ENCODE results near the gene RNF111. TPM values are rescaled to one million over a fixed set of nuclear protein-coding genes. Genes with fewer than 3 reads are reported as not detected.

RNF111 gene
- total RNA-seq, 1 donor from 2014 or later, result 33.8 TPM

GRCh38 chr15:58958811-58959210, 28.7 kb upstream of the RNF111 start:
- TF ChIP-seq CTCF (IDR thresholded peaks at IDR 0.05), result no peak
- Mint-ChIP-seq H3K9me3 (ENCODE audit: unreplicated experiment) (no peaks in the 10 kb centered on the region), H3K36me3 (ENCODE audit: unreplicated experiment) (no peaks in the 10 kb centered on the region), H3K4me1 (ENCODE audit: unreplicated experiment) (peaks cover 5% of the 10 kb centered on the region), H3K27me3 (ENCODE audit: unreplicated experiment) (no peaks in the 10 kb centered on the region), H3K4me3 (ENCODE audit: unreplicated experiment) (no peak overlapping the region), H3K27ac (ENCODE audit: unreplicated experiment) (no peak overlapping the region)
- DNase-seq (ENCODE audit: extremely low spot score, unreplicated experiment), result no peak

GRCh38 chr15:58962136-58962535, 25.3 kb upstream of the RNF111 start:
- no peak overlapping the region for H3K4me3 Mint-ChIP-seq (ENCODE audit: unreplicated experiment)
- peaks cover 4% of the 10 kb centered on the region for H3K27me3 Mint-ChIP-seq (ENCODE audit: unreplicated experiment)
- no peaks in the 10 kb centered on the region for H3K9me3 Mint-ChIP-seq (ENCODE audit: unreplicated experiment)
- TF ChIP-seq CTCF (IDR thresholded peaks at IDR 0.05), result no peak
- H3K4me1 Mint-ChIP-seq (ENCODE audit: unreplicated experiment), result peaks cover 5% of the 10 kb centered on the region
- H3K36me3 Mint-ChIP-seq (ENCODE audit: unreplicated experiment), result no peaks in the 10 kb centered on the region
- no peak overlapping the region for H3K27ac Mint-ChIP-seq (ENCODE audit: unreplicated experiment)
- no peak for DNase-seq (ENCODE audit: extremely low spot score, unreplicated experiment)

GRCh38 chr15:58962662-58963565, 24.5 kb upstream of the RNF111 start:
- Mint-ChIP-seq H3K27me3 (ENCODE audit: unreplicated experiment) (peaks cover 4% of the 10 kb centered on the region), H3K4me3 (ENCODE audit: unreplicated experiment) (no peak overlapping the region), H3K9me3 (ENCODE audit: unreplicated experiment) (no peaks in the 10 kb centered on the region), H3K27ac (ENCODE audit: unreplicated experiment) (no peak overlapping the region), H3K4me1 (ENCODE audit: unreplicated experiment) (peaks cover 3% of the 10 kb centered on the region), H3K36me3 (ENCODE audit: unreplicated experiment) (no peaks in the 10 kb centered on the region)
- no peak for TF ChIP-seq CTCF (IDR thresholded peaks at IDR 0.05)
- no peak for DNase-seq (ENCODE audit: extremely low spot score, unreplicated experiment)

- Mint-ChIP-seq H3K9me3 (ENCODE audit: unreplicated experiment) (no peaks in the 10 kb centered on the region), H3K27ac (ENCODE audit: unreplicated experiment) (no peak overlapping the region), H3K27me3 (ENCODE audit: unreplicated experiment) (peaks cover 16% of the 10 kb centered on the region), H3K4me1 (ENCODE audit: unreplicated experiment) (peaks cover 3% of the 10 kb centered on the region), H3K36me3 (ENCODE audit: unreplicated experiment) (no peaks in the 10 kb centered on the region), H3K4me3 (ENCODE audit: unreplicated experiment) (no peak overlapping the region)
- DNase-seq (ENCODE audit: extremely low spot score, unreplicated experiment), result no peak
- TF ChIP-seq CTCF (IDR thresholded peaks at IDR 0.05), result no peak
These were observed 20.8 kb upstream of the RNF111 start for GRCh38 chr15:58966698-58967097.

- no peak for DNase-seq (ENCODE audit: extremely low spot score, unreplicated experiment)
- no peak for TF ChIP-seq CTCF (IDR thresholded peaks at IDR 0.05)
- H3K27me3 Mint-ChIP-seq (ENCODE audit: unreplicated experiment), result peaks cover 21% of the 10 kb centered on the region
- H3K4me3 Mint-ChIP-seq (ENCODE audit: unreplicated experiment), result no peak overlapping the region
- peaks cover 3% of the 10 kb centered on the region for H3K4me1 Mint-ChIP-seq (ENCODE audit: unreplicated experiment)
- no peaks in the 10 kb centered on the region for H3K36me3 Mint-ChIP-seq (ENCODE audit: unreplicated experiment)
- H3K27ac Mint-ChIP-seq (ENCODE audit: unreplicated experiment), result no peak overlapping the region
- no peaks in the 10 kb centered on the region for H3K9me3 Mint-ChIP-seq (ENCODE audit: unreplicated experiment)
These were observed 20.0 kb upstream of the RNF111 start for GRCh38 chr15:58967479-58967878.
